Measurements from ENCODE around the gene RALGAPA2.
"Not testable (repeated sequence)": the region's sequence is repeated elsewhere in the genome, so short reads cannot be mapped to it uniquely, and the experiment has no call there.

RALGAPA2 gene

DNA sequence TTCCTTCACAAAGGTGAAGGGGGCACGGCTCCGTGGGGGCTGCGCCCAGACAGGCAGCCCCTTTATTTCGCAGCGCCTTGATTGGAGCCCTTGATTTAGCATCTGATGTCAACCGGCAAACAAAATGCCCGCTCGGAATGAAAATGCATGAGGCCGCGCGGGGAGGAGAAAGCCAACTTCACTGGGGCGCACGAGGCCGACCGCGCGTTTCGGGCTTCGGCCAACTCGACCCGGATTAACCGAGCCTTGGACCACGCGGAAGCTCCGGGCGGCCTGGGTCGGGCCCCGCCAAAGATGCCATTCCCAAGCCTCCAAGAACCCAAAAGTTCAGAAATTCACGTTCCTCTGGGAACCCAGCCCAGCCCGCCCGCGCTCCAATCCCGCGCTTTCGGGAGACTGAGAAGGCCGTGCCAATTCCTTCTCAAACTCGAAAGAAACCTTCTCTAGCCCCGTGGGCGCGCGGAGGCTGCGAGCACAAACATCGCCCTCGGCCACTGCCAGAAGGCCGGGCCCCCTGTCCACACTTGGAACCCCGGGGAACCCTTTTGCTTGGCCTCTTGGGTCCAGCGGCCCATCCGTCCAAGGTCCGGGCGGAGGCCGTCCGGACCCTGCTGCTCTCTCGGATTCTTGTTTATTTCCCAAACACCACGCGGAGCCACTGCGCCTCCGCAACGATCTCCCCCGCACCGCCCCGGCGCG is 345.4 kb downstream of the RALGAPA2 start:
- DNase-seq (ENCODE audit: low spot score): no peak

DNA sequence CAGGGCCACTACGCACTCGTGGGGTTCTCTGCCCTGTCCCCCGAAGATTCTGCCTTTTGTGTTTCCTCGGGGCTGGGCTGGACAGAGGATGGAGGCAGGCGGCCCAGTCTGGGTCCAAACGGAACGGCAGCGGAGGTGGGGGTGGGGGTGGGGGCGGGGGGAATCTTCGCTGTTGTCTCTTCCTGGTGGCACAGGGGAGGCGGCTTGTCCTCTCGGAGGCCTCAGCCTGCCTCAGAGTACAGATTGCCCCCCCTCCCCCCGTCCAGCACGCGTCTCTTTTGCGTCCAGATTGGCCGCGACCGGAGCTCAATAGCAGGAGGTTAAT is 345.9 kb downstream of the RALGAPA2 start:
- DNase-seq (ENCODE audit: low spot score): no peak

DNA sequence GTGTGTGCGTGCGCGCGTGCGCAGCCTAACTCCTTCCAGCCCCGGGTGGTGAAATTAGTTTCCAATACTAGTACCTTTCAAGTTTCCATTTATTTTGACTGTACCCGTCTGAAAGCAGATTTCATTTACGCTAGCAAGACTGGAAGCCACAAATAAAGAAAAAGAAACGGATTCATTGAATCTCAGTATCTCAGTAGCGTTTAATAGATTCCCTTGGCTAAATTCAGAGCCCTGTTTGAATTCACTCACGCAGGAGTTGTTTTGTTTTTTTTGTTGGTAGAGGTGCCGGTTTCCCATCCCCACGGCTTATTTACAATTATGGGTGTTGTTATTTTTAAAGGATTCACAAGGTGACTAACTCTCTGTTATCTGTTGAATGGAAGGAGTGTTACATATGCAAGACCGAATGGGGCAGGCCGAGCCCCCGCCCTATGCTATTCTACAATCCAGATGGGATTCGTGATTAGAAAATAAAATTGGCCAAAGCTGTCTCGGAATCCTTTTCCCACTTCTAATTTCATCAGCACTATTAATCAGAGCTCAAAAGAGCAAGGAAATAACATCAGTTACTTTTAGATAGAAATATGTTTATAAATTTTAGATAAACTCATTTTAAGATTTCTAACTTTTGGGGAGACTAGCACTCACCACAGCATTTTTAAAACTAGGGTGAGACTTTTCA is 346.8 kb downstream of the RALGAPA2 start:
- no peak for DNase-seq (ENCODE audit: low spot score)

DNA sequence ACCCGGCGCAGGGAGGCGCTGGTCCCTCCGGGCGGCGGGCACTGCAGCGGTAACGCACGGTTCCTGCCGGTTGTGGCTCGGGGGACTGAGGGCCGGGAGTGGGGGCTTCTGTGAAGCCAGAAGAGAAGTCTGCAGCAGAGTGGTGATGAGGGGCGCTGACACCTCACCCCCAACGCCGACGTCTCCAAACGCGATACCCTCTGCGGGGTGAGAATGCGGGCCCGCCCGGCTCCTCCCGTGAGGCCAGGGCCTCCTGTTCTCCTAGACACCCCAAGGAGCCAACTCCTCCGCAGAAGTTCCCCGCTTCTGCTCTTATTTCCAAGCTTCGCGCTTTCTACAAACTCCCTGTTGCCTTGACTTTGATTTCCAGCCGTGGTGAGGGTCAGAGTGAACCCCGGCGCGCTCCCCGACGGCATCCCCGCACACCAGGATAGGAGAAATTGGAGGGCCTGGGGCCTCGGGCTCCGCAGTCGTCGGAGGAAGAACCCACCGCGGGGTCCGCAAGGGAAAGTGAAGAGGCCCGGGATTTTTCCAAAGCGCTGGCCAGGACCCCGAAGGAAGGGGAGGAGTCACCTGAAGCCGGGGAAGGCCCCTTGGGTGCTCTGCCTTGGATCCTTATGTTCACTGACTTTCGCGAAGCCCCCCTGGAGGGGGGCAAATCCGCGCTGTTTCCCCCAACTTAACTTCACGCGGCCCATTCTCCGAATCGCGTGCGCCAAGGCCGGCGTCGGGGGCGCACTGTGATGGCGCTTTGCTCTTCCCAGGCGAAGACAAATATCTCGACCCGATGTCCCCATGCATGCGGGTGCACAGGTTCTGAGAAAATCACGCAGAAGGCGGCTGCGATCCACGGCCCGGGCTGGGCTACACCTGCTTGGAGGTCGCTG is 347.6 kb downstream of the RALGAPA2 start:
- DNase-seq (ENCODE audit: low spot score): no peak

DNA sequence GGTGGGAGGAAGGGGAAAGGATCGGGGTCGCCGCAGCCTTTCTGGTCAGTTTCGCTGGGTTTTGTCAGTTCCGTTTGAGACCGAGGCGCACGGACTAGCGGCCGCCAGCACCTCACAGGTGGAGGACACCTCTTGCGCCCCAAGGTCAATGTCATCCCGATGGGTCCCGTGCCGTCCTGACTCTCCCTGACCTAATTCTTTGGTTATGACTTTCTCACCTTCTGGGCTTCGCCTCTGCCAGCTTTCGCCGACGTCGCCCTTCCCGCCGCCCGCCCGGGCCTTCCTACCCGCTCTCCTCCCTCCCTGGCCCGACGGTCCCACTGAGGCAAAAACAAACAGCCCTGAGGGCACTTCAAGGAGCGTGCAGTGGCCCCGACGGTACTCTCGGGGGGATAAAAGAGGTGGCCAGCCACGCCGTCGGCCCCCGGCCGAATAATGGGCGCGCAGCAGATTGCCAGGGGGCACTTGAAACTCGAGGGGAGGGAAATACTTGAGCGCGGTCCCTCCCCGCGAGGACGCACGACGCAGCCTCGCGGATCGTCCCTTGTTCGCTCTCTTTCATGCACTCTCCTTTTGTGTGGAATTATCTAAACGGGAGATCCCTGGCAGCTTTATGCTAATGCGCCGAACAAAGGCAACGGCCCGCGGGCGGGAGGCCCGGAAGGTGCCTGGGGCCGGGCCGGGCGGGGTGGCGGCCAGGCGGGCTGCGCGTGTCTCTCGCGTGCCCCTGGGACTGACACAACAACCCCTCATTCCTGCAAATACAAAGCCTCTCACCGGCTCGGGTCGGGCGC is 348.4 kb downstream of the RALGAPA2 start:
- no peak for DNase-seq (ENCODE audit: low spot score)

DNA sequence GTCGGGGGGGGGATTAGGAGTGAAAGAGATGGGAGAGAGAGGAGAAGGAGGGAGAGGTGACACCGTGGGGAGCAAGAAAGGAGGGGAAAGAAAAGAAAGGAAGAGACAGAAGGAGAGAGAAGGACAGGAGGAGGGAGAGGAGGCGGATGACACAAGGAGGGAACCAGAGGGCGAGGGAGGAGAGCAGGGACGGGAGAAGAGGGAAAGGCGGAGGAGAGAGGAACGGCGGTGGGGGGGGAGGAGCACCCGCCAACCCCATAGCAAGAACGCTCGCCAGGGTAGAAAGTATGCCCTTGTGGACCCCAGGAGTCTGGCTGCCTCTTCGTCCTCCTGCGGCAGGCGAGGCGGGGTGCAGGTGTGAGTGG is 349.0 kb downstream of the RALGAPA2 start:
- DNase-seq (ENCODE audit: low spot score): no peak

DNA sequence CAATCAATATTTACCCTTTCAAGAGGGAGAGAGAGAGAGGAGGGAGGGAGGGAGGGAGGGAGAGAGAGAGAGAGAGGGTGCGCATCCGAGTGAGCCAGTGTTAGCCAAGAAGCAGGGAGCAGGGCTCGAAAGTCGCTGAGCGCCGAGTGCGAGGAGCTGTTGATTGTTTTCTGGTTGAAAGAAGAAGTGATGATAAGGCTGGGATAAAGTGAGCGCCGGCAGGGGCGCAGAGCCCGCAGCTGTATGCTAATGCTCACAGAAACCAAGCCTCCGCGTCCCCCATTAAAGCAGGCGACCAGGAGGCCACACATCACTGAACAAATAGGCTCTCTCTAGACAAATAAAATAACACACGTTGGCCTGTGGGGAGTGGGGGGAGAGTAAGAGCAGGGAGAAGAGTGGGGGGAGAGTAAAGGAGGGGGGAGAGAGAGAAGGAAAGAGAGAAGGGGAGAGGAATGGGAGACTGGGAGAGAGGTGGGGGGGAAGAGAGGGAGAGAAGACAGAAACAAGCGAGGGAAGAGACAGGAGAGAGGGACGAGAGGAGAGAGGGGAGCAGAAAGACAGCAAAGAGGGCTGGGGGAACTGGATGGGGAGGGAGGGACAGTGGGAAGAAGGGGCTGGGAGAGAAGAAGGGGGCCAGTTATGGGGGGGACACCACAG is 349.5 kb downstream of the RALGAPA2 start:
- no peak for DNase-seq (ENCODE audit: low spot score)

DNA sequence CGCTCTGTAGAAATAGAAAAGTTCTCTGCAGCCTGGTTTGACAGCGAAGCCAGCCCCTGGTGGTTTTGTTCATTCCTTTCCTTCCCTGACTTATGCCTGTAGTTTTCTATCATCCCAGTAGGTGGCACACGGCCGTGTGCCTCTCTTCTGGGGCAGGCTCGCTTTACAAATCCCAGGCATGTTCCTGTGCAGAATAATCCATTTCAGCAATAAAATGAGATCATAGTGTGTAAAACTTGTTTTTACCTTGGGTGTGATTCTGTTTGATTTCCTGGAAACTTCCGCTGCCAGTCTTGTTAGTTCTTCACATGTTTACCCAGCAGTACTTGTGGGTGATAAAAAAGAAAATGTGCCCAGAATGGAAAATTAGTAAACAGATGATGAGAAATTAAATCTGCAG is 352.0 kb downstream of the RALGAPA2 start:
- DNase-seq (ENCODE audit: low spot score): no peak

DNA sequence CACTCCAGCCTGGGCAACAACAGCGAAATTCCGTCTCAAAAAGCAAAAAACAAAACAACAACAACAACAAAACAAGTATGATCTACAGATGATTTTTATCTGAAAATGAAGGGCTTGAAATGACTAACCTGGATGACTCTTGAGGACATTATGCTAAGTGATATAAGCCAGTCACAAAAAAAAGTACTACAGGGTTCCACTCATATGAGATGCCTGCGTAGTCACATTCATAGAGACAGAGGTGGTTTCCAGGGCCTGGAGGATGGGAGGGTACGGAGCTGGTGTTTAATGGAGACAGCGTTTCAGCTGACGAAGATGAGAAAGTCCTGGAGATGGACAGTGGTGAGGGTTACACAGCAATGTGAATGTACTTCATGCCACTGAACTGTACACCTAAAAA is 352.8 kb downstream of the RALGAPA2 start:
- no peak for DNase-seq (ENCODE audit: low spot score)

DNA sequence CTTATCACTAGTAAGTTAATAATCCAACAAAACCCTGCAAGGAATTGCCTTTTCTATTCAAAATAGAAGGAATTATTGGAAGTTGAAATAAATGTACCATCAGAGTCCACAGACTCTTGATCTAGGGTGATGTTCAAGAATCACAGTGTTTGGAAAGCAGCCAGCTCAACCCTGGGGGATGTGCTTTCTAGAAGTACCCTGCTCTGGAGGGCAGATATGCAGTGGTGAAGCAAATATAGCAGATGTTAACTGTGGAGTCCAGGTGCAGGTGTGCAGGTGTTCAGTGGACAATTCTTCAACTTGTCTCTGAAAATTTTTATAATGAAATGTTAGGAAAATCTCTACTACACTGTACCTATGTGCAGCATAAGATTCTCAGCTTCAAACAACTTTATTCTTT is 353.6 kb downstream of the RALGAPA2 start:
- DNase-seq (ENCODE audit: low spot score): no peak

DNA sequence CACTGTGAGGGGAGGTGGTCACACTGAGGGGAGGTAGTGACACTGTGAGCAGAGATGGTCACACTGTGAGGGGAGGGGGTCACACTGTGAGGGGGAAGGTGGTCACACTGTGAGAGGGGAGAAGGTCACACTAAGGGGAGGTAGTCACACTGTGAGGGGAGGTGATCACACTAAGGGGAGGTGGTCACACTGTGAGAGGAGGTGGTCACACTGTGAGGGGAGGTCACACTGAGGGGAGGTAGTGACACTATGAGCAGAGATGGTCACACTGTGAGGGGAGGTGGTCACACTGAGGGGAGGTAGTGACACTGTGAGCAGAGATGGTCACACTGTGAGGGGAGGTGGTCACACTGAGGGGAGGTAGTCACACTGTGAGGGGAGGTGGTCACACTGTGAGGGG is 356.9 kb downstream of the RALGAPA2 start:
- not testable (repeated sequence) for DNase-seq (ENCODE audit: low spot score)

DNA sequence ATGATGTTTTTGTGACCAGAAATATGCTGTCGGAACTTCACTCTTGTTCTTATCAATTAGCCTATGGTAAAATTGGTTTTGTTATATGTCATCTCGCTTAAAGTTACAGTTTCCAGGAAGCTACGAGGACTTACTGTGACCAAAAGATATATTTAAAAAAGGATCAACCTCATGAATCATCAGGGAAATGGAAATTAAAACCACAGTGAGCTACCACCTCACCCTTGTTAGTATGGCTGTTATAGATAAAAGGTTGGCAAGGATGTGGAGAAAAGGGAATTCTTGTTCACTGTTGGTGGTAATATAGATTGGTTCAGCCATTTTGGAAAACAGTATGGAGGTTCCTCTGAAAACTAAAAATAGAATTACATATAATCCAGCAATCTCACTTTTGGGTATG is 358.9 kb downstream of the RALGAPA2 start:
- DNase-seq (ENCODE audit: low spot score): no peak

DNA sequence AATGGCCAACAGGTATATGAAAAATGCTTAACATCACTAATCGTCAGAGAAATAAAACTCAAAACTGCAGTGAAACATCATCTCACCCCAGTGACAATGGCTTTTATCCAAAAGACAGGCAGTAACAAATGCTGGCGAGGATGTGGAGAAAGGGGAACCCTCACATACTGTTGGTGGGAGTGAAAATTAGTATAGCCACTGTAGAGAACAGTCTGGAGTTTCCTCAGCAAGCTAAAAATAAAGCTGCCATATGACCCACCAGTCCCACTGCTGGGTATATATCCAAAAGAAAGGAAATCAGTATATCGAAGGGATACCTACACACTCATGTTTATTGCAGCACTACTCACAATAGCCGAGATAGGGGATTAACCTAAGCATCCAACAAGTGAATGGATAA is 368.0 kb downstream of the RALGAPA2 start:
- no peak for DNase-seq (ENCODE audit: low spot score)

DNA sequence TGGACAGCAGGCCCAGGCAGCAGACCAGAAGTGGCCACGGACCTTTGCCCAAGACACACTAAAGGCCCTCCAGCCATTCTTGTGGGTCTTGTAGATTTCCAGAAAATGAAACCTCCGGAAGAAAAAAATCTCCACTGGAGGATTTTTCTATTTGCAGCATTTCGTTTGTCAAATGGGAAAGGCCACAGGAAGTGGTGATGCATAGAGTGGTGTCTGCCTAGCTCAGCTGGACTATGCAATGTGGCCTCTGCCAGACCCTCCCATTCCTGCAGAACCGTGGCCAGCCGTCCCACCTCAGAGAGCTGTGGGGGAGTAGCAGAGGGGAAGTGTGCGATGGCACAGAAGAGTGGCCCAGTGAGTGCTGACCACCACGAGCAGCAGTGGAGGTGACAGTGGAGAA is 368.5 kb downstream of the RALGAPA2 start:
- DNase-seq (ENCODE audit: low spot score): no peak
